K562 (cell line): ENCODE measurements around the gene ADAM22. TPM values are rescaled to one million over a fixed set of nuclear protein-coding genes. Genes with fewer than 3 reads are reported as not detected.

ENCODE experiments used
- KDM2B ChIP-seq: fragments of 250-450 bp; sonication (Bioruptor Pico); IDR thresholded peaks from 2 replicates; pipeline ENCODE4 v1.8.0; 2021; ENCODE audit warnings: mild to moderate bottlenecking, moderate library complexity
- KLF1 ChIP-seq: fragments of 450-650 bp; IDR thresholded peaks from 2 replicates; pipeline ENCODE4 v1.6.1; 2016; ENCODE audit warnings: missing genetic modification characterization, missing compliant biosample characterization
- NFATC3 ChIP-seq: fragments of 450-650 bp; IDR thresholded peaks from 2 replicates; pipeline ENCODE4 v1.6.1; 2017; ENCODE audit warnings: mild to moderate bottlenecking
- NR2C1 ChIP-seq, 2 experiments: fragments of 450-650 bp; IDR thresholded peaks; 2 replicates each; pipeline ENCODE4 v1.6.1; 2017; ENCODE audit warnings: mild to moderate bottlenecking in 2 of 2, antibody characterized with exemption in 1 of 2, inconsistent platforms in 1 of 2, missing compliant biosample characterization in 1 of 2, missing genetic modification characterization in 1 of 2
- TCF3 ChIP-seq: sonication (generic); formaldehyde crosslinking; IDR thresholded peaks from 2 replicates; pipeline ENCODE4 v1.4.0; 2020; ENCODE audit warnings: mild to moderate bottlenecking, missing genetic modification reagents
- polyA plus RNA-seq, 8 experiments: library from polyadenylated mRNA; depleted of rRNA in 4 of 8; stranded (reverse) in 5 of 8; unstranded in 3 of 8; fragments of >200 nt; fragmentation: Nextera tagmentation in 2 of 8; fragmentation: Illumina TruSeq in 1 of 8; extraction: Ambion mirVana in 2 of 8; extraction: Trizol in 1 of 8; gene quantifications; 2 replicates each; pipeline versions ENCODE4 v1.2.1 to v1.2.3, GENCODE V29; 2011 to 2014; ENCODE audit warnings: inconsistent platforms in 1 of 8, missing spikeins in 1 of 8
- total RNA-seq, 7 experiments: library from RNA; depleted of rRNA in 6 of 7; stranded (reverse); fragments of >200 nt in 6 of 7; fragmentation: Illumina TruSeq in 2 of 7; extraction: Trizol in 2 of 7; gene quantifications; 2 replicates each; pipeline versions ENCODE4 v1.2.1 to v1.2.3, GENCODE V29; 2011 to 2021; ENCODE audit warnings: low replicate concordance in 1 of 7
- TF ChIP-seq, protein P1 (sequence below), 2 experiments: fragments of 450-650 bp; formaldehyde crosslinking in 1 of 2; IDR thresholded peaks; 2 replicates each; pipeline versions ENCODE4 v1.4.0 to v1.6.1; 2014 to 2020; ENCODE audit warnings: mild to moderate bottlenecking in 2 of 2, borderline replicate concordance in 1 of 2, low read depth in 1 of 2

Gene ADAM22
- total and polyA plus RNA-seq, 9 of the 15 experiments (the other 6 are each of a cell fraction or from before 2014, with no cell fraction given): 0.01 to 0.58 (median 0.18) TPM

DNA sequence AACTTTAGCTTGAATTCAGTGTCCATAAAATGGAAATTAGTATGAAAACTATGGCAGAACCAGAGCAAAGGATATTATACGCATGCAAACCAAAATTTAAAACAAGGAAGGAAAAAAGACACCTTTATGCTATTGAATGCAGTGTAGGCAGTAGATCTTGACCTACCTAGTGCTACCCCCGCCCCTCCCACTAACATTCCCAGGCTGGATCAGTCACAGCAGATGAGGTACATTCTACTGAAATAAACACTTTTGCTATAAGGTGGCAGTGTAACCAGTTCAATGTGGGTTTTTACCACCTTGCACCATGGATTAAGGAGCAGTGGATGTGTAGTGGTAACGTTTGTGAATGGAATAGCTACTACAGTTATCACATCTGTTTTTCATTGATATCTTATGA, 257.9 kb downstream of the ADAM22 start (continued):
- TF ChIP-seq, protein P1, sequence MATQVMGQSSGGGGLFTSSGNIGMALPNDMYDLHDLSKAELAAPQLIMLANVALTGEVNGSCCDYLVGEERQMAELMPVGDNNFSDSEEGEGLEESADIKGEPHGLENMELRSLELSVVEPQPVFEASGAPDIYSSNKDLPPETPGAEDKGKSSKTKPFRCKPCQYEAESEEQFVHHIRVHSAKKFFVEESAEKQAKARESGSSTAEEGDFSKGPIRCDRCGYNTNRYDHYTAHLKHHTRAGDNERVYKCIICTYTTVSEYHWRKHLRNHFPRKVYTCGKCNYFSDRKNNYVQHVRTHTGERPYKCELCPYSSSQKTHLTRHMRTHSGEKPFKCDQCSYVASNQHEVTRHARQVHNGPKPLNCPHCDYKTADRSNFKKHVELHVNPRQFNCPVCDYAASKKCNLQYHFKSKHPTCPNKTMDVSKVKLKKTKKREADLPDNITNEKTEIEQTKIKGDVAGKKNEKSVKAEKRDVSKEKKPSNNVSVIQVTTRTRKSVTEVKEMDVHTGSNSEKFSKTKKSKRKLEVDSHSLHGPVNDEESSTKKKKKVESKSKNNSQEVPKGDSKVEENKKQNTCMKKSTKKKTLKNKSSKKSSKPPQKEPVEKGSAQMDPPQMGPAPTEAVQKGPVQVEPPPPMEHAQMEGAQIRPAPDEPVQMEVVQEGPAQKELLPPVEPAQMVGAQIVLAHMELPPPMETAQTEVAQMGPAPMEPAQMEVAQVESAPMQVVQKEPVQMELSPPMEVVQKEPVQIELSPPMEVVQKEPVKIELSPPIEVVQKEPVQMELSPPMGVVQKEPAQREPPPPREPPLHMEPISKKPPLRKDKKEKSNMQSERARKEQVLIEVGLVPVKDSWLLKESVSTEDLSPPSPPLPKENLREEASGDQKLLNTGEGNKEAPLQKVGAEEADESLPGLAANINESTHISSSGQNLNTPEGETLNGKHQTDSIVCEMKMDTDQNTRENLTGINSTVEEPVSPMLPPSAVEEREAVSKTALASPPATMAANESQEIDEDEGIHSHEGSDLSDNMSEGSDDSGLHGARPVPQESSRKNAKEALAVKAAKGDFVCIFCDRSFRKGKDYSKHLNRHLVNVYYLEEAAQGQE (IDR thresholded peaks at IDR 0.05; ENCODE audit: borderline replicate concordance): no peak
- TF ChIP-seq, protein P1 (CRISPR knock-in tag; IDR thresholded peaks at IDR 0.05; ENCODE audit: low read depth): no peak
- TF ChIP-seq KLF1 (tag): no peak
- TF ChIP-seq NR2C1 (IDR thresholded peaks at IDR 0.05): no peak
- no peak for TF ChIP-seq NR2C1 (tag; IDR thresholded peaks at IDR 0.05)
- no peak for TF ChIP-seq NFATC3
- no peak for TF ChIP-seq KDM2B
- TF ChIP-seq TCF3 (CRISPR knock-in tag): no peak
